SK-MEL-5 (cell line): ENCODE data around the gene HOXB3. TPM values are rescaled to one million over a fixed set of nuclear protein-coding genes. Genes with fewer than 3 reads are reported as not detected.
A peak's percentile ranks its signal among the peaks of the same experiment; 100 is the strongest.
"Not testable (repeated sequence)": the region's sequence is repeated elsewhere in the genome, so short reads cannot be mapped to it uniquely, and the experiment has no call there.

Source experiments
- DNase-seq: peaks from one replicate; pipeline ENCODE4 v3.0.0-alpha.2; 2016; ENCODE audit warnings: low read depth, low spot score
- in situ Hi-C: cut with HindIII; loops from 2 replicates; pipeline ENCODE4 v1.10.0; 2016; ENCODE audit warnings: low sequenced_read_pairs, high pct_unique_total_duplicates, low pct_unique_long_range_greater_than_20kb
- total RNA-seq: library from RNA; depleted of rRNA; stranded (reverse); fragments of >200 nt; shearing (Covaris generic); gene quantifications from 2 replicates; pipeline ENCODE4 v1.2.3, GENCODE V29; 2014

HOXB3 gene
- total RNA-seq, 1 experiment from 2014 or later = 1.1 TPM

DNA sequence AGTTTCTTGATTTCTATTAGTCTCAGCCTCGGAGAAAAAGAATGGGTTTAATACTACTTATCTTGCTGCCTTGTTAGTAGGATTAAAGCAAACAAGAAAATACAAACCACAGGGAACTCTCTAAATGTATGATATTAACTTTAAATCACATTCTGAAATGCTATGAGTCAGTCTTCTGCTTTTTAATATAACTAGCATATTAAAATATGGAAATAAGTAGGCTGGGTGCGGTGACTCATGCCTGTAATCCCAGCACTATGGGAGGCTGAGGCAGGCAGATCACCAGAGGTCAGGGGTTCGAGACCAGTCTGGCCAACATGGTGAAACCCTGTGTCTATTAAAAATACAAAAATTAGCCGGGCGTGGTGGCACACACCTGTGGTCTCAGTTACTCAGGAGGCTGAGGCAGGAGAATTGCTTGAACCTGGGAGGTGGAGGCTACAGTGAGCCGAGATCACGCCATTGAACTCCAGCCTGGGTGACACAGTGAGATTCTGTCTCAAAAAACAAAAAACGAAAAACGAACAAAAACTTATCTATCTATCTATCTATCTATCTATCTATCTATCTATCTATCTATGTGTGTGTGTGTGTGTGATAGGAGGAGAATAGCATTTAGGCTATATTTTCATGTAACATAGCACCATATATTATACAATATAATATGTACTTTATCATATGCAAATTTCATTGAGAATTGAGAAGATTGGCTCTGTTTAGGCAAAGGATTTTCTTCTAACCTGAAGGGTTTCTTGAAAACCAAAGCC, 54.1 kb downstream of the HOXB3 start:
- in situ Hi-C loops = not testable (repeated sequence)

DNA sequence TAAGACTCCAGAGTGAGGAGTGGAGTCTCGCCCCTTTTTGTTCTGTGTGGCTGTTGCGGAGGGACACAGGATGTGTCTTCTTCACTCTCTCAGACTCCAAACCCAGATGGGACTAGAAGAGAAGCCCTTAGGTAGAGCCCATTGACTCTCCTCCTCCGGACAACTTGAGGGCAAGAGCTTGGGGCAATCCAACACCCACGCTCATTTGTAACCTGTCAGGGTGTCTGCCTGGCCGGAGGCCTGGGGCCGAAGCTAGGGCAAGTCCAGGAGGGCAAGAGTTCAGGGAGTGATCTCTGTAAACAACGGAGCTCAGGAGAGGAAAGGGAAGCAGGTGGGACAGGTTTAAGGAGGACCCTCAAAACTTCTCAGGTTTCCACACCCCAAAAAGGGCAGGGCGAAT, 57.8 kb downstream of the HOXB3 start:
- in situ Hi-C loops = no loop called here

More for the DNA sequence above, 54.1 kb downstream of the HOXB3 start:
- not testable (repeated sequence) for DNase-seq

DNA sequence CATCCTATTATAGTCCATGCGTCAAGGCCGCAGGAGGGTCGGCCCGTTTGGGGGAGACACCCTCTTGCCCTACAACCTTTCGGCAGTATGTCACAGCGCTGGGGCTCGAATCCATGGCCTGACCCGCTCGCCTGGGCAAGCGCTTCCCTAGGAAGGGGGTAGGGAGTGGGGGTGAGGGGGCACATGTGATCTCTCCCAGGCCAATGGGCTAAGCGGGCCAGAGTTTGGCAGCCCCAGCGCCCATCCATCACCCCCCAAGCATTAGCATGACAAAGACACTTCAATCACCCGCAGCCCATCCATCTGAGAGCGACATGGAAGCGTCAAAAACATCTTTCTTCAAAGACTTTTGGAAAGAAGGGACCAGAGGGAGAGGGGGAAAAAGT, 59.2 kb downstream of the HOXB3 start, which contains the start of gene HOXB1:
Gene HOXB1 (minus strand): TSS at position 125 of the 386 bp plus-strand sequence. CDS start 107 bp downstream, at position 18.
- in situ Hi-C loops = no loop called here
- no peak for DNase-seq

More for the DNA sequence above, 57.8 kb downstream of the HOXB3 start:
- DNase-seq = no peak

DNA sequence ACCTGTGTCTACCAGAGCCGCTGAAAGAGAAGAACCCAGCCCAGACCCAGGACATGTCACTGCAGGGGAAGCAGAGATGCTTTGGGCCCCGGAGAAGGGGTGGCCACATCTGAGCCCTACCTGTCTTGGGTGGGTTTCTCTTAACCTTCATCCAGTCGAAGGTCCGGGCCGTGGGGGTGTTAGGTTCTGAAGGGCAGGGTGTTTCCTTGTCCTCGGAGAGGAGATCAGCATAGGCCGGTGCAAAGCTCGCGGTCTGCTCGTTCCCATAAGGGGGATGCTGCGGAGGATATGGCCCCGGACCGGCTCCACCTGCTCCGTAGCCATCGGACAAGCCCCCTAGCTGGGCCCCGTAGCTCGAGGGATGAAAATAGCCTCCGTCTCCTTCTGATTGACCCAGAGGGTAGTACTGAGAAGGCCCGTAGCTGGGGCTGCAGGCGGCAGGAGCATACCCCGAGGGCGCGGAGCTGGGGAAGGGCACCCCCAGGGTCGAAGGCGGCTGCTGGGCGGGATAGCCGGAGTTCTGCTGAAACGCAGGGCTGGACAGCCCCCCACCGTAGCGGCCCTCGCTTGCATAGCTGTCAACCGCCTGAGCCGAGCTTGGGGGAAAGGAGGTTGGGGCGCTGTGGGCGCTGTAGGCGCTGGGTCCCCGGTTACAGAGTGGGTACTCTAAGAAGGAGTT, 59.7 kb downstream of the HOXB3 start:
- in situ Hi-C loops = no loop called here
- DNase-seq = no peak

DNA sequence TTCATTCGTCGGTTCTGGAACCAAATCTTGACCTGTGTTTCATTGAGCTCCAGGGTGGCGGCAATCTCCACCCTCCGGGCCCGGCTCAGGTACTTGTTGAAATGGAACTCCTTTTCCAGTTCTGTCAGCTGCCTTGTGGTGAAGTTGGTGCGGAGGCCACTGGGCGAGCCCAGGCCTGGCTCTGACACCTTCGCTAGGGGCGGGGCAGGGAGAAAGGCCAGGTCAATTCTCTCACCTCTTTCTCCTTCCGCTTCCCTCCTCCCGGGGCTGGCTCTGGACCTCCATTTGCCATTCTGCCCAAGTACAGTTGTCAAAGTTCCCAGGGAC, 60.4 kb downstream of the HOXB3 start:
- in situ Hi-C loops = no loop called here
- no peak for DNase-seq

DNA sequence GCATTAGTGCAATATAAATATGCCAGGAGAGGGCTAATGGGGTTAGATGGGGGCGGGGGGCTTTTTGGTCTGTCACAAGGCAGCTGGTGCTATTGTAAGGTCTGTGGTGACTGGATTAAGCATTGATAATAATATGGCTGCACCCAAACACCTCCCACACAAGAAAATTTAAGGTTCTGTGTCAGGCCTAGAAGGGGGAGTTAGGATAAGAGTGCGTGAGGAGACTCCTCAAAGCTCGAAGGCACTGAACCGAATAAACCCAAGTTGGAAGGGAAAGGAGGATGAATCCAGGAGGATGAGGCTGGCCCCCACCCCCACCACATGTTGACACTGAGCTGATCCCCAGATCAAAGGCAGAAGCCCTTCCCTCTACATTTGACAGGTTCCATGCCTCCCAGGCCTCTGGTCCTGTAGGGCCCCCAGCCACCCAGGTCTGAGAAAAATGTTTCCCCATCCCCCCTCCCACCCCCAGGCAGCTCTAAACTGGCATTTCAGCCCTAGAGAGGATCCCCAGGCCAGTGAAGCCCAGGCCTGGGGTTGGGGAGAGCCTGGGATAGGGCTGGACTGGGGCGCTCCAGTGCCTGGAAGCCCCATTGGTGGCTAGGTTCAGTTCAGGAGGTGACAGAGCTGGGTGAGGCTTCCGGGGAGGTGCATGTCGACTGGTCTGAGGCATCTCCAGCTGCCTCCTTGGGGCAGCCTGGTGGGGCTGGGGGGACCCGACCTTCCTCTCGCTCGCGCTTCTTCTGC, 60.9 kb downstream of the HOXB3 start:
- in situ Hi-C loops = no loop called here
- no peak for DNase-seq

DNA sequence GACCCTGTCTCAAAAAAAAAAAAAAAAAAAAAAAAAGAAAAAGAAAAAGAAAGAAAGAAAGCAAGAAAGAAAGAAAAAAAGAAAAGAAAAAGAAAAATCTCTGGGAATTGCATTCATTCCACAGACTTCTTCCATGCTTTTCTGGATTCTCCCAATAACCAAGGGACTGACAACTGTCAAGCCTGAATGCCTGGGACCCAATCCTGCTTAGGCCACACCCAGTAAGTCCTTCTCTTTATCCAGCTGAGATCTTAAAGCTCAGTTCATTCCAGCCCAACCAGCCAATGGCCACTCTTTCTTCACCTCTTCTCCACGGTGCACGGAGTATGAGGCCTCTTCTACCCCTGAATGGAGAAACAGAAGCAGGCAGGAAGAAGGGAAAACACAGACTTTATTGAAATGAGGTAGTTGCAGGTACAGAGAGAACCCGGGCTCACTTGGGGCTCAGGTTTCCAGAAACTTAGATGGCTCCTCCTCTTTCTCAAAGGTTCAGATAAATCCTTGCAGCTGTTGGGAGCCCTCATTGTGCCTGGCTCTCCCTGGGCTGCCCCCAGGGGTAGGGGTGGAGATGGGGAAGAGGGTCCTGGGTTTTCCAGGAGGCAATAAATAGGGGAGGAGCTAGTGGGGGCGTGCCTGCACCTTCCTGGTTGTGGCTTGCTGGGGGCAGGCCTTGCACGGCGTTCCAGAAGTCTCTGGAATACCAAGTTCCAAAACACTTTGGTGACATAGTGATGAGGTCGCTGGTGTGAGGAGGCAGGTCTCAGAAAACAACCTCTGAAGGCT, 61.7 kb downstream of the HOXB3 start:
- DNase-seq = no peak
- in situ Hi-C loops = no loop called here

DNA sequence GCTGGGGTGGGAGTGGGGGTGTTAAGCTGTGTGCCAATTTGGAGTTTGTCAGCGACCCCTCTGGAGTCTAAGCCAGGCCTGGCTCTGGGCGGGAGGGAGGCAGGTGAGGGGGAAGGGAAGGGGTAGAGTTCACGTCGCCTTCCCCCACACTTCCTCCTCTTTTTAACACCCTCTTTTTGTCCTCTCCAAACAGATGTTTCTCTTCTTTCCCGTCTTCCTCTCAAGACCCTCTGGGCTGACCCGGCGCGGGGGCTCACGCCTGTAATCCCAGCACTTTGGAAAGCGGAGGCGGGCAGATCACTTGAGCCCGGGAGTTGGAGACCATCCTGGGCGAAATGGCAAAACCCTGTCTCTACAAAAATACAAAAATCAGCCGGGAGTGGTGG, 62.5 kb downstream of the HOXB3 start:
- in situ Hi-C loops = no loop called here
- no peak for DNase-seq

DNA sequence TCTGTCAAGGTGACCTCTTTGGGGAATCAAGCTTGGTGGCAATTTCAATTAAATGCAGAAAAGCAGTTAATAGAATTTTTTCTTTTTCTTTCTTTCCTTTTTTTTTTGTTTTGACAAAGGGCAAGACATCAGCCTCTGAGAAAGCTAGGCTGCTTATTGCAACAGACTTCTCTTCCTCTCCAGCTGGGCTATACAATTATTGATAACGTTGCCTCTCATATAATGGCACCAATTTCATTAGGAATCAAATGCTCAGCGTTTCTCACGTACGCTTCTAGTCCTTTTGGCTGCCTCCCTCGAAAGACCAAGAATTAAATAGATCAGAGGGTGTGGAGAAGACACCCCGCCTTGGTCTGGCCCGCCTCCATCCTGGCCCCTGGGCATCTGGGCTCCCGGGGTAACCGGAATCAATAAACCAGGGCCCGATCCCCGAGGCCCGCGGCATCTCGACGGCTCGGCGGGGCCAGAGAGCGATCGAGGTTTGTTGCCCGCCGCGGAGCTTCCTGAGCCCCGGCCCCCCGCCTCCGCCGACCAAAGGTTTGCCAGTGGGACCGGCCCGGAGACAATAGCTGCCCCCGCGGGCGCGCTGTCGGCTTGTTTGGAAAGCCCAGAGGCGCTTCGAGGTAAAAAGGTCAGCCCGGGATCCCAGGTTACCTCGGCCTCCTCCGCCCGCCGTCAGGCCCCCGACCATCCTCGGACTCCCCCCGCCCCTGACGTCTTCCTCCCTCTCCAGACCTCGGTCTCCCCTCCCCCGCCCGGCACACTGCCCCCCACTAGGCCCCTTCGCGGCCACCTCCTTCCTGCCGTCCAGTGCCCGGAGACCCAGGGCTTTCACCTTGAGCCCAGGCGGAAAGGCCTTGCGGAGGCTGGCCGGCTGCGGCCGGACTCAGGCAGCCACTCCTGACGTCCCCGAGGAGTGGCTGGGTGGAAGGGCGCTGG, 63.2 kb downstream of the HOXB3 start:
- no peak for DNase-seq
- in situ Hi-C loops = no loop called here

DNA sequence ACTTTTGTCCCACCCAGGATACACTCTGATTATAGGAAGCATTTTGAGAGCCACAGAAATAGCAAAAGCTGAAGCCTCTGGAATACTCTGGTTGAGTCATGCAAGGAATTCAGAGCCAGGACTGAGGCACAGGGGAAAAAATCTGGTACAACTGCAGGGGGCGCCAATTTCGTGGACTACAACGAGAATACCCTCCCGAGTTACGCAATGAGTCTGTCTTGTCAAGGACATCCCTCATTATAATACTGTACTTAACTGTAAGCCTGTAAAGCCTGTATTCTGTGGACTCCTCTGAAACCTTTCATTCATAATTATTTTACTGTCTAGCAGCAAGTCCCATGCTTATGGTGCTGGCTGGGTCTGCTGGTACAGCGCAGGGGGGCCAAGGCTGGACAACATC, 67.0 kb downstream of the HOXB3 start:
- in situ Hi-C loops = no loop called here

DNA sequence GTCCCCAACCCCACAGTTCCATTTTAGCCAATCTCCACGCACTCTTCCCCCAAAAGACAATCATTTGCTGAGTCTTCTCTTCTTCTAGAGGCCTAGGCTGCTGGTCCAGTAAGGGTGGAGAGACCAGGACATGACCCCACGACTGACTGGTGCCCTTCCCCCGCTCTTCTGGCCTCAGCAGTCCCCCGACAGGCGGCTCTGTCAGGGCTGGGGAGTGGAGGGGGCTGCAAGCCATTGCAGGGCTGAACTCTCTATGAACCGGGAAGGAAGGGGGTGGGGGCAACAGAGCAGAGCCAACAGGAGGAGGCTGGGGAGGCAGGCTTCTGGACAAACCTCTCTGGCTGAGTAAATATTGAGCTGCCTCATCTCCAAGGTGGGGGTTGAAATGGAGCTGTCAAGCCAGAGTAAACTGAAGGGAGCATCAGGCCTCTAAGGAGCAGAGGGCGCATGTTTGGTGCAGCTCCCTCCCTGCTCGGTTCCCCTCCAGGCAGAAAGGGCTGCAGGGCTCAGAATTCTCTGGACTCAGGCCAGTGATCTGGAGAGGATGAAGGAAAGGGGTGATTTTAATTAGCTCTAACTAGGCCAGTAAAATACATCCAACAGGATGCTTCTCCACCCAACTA, 67.9 kb downstream of the HOXB3 start:
- in situ Hi-C loops = no loop called here
- no peak for DNase-seq

More for the DNA sequence above, 67.0 kb downstream of the HOXB3 start:
- peak; percentile 41 for DNase-seq

DNA sequence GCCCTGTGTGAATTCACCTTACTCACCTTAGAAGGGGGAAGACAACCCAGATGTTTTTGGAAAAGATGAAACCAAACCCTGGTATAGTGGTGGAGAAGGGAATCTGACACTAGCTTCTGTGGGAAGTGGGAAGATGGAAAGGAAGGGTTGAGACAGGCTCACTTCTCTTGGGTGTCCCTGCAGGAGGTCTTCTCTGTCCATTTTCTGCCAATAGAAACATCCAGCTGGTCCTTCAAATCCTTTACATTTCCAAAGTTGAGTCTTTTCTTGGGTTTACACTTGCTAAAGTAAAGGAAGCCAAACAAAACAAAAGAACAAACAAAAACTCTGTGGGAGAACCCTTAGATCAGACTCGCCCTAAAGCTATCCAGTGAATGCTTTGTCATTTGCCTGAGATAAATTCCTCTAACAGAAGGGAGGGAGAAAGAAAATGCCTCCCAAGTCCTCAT, 69.4 kb downstream of the HOXB3 start:
- no peak for DNase-seq

DNA sequence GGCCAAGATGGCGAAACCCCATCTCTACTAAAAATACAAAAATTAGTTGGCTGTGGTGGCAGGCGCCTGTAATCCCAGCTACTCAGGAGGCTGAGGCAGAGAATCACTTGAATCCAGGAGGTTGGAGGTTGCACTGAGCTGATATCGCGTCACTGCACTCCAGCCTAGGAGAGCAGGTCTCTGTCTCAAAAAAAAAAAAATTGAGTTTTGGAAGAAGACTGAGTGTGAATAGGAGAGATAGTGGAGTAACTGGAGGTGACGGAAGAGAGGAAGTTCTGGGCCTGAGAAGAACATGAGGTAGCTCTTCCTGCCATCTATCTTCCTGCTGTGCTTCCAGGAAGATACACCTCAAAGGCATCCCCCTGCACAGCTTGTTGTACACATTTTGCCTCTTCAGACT, 70.6 kb downstream of the HOXB3 start:
- DNase-seq = no peak
- in situ Hi-C loops = no loop called here

More for the DNA sequence above, 69.4 kb downstream of the HOXB3 start:
- in situ Hi-C loops = no loop called here

DNA sequence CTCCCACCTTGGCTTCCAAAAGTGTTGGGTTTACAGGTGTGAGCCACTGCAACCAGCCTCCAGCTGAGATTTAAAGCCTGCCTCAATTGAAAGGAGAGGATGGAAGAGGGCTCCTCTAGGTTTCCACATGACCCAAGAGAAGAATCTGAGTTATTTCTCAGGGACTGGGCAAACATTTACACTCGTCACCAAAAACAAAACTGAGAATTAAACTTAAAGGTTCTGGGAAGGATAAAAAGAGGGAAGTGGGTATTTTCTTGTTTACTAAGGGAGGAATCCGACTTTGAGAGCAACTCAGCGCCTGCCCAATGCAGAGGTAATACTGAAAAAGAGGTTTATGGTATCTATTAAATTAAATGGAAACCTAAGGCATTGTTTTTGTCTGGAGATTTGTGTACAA, 72.6 kb downstream of the HOXB3 start:
- in situ Hi-C loops = no loop called here
- no peak for DNase-seq

DNA sequence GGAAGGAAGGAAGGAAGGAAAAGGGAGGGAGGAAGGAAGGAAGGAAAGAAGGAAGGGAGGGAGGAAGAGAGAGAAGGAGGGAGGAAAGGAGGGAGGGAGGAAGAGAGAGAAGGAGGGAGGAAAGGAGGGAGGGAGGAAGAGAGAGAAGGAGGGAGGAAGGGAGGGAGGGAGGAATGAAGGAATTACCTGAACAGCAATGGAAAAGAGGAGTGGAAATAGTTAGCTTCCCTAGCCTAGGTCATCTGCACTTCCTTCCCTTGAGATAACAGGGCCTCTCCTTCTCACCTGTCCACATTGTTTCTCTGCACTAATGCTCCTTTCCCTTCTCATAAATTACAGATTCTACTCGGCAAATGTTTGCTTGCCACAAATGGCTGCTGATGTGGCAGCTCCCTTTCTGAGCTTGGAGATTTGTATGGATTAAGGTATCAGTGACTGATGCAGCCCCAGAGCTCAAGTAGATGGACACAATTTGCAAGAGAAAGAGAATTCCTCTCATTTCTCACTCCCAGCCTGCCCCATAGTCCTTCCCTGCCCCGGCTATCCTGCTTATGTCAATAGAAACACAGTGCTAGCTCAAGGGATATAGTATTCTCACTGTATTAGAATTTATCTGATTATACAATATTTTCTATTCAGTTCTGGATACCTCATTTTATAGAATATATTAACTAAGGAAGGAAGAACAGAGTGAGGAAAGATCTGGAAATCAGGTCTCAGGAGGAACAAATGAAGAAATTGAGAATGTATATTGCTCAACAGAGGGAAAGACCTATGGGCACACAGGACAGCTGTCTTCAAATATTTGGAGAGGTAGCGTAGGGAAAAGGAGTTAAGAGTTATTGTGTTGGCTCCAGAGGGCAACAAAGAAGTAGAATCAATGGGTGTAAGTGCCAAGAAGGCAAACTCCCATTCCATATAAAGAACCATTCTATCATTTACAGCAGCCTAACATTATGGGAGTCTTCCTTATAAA, 73.8 kb downstream of the HOXB3 start:
- no peak for DNase-seq
- in situ Hi-C loops = no loop called here
